Measurements from ENCODE around the gene ZFAND2A. TPM values are rescaled to one million over a fixed set of nuclear protein-coding genes. Genes with fewer than 3 reads are reported as not detected.

Gene ZFAND2A, protein sequence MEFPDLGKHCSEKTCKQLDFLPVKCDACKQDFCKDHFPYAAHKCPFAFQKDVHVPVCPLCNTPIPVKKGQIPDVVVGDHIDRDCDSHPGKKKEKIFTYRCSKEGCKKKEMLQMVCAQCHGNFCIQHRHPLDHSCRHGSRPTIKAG
- total RNA-seq: 16.7 and 18.6 TPM in 2 replicates

DNA sequence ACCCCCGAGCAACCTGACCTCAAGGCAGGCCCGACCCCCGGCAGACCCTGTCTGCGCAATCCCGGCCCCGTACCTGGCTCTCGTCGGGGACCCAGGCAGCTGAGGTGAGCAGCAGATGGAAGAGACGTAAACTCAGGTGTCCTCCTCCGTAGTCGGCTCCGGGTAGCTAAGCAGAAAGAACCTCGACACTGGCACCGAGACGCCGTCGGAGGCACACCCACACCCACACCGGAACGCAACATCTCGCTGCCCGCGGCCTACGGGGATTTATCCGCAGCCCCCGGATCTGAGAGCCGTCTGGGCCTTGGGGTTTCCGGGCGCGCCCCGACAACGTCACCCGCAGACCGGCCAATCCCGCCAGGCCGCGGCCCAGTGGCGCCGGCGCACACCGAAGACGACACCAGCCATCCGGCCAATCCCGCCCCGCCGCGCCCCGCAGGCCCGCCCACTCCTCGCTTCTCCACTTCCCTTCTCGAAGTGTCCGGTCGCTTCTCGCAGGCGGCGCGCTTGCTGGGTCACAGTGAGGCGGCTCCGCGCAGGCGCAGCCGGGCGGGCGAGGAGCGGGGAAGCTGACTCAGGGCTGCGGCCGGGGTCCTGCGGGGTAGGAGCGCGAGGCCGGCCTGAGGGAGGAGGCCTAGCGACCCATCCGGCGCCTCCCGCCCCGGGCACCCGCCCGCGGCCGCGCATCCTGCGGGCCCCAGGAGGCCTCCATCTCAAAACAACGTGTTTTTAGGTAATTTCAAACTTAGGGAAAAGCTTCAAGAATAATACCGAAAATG, at the start of gene ZFAND2A:
TSS of gene ZFAND2A (minus strand) at position 306 of the 779 bp plus-strand sequence. CDS start 1,984 bp downstream, outside the sequence.

Other genes starting within 250 kb of the ZFAND2A start
- 4.4 and 16.3 TPM in 2 replicates for gene ADAP1, start 205.5 kb downstream of the ZFAND2A start, total RNA-seq
- gene COX19, start 184.6 kb downstream of the ZFAND2A start, total RNA-seq: 6.5 and 10.4 TPM in 2 replicates
- not detected in 2 replicates for gene CYP2W1, start 177.0 kb downstream of the ZFAND2A start, total RNA-seq
- gene GPR146, start 115.7 kb downstream of the ZFAND2A start, total RNA-seq: 4.0 and 9.0 TPM in 2 replicates
- gene GPER1, start 72.1 kb downstream of the ZFAND2A start, total RNA-seq: 2.7 and 3.1 TPM in 2 replicates
- gene UNCX, start 72.7 kb upstream of the ZFAND2A start, total RNA-seq: not detected in 2 replicates